ENCODE data around the gene TAOK1.

DNA sequence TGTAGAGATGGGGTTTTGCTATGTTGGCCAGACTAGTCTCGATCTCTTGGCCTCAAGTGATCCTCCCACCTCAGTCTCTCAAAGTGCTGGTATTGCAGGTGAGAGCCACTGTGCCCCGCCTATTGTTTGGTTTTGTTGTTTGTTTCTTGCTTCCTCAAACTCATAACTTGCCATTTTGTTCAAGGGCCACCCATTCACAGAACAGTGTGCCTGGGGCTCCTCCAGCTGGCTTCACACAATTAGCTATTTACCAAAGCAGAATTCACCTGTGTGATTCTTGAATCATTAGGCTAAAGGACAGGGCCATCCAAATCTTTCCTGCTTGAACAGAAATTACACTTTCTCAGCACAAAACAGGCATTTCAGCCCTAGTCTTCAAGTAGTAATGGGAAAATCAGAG lies 169.5 kb downstream of the TAOK1 start:
- TF ChIP-seq CTCF (IDR thresholded peaks at IDR 0.05; ENCODE audit: low read depth, low read length, poor library complexity, severe bottlenecking) (no peak), EZH2phosphoT487 (IDR thresholded peaks at IDR 0.05; ENCODE audit: borderline replicate concordance, low read length) (no peak)
